NT2/D1 (cell line): ENCODE results near the gene PEX5L.

Experiments
- SUZ12 ChIP-seq: IDR thresholded peaks from 2 replicates; pipeline ENCODE4 v1.6.1; 2011; ENCODE audit not compliant: insufficient read length, insufficient read depth; ENCODE audit errors: extremely low read depth
- YY1 ChIP-seq: IDR thresholded peaks from 2 replicates; pipeline ENCODE4 v1.6.1; 2011; ENCODE audit not compliant: insufficient read length, insufficient read depth
- ZNF274 ChIP-seq: IDR thresholded peaks from 2 replicates; pipeline ENCODE4 v1.6.1; 2011; ENCODE audit warnings: mild to moderate bottlenecking, low read depth, low read length

GRCh38 chr3:179962629-179963387, 73.9 kb downstream of the PEX5L start:
- no peak for TF ChIP-seq YY1
- no peak for TF ChIP-seq ZNF274
- no peak for TF ChIP-seq SUZ12
